A549 (cell line): ENCODE data around the gene ZC3H4.

Experiments
- MAZ ChIP-seq: fragments of 150-350 bp; IDR thresholded peaks from 2 replicates; pipeline ENCODE4 v1.6.1; 2014; ENCODE audit warnings: antibody characterized with exemption, low read depth, low read length, borderline replicate concordance
- MYC ChIP-seq: IDR thresholded peaks from 2 replicates; pipeline ENCODE4 v1.6.1; 2012; ENCODE audit warnings: mild to moderate bottlenecking, inconsistent platforms, low read length, improper control_type of control experiment, borderline replicate concordance
- NR3C1 ChIP-seq: fragments of >200 bp; sonication (Bioruptor Twin); formaldehyde crosslinking; IDR thresholded peaks from 3 replicates; pipeline ENCODE4 v1.6.1; 2017
- POLR2A ChIP-seq: IDR thresholded peaks from 2 replicates; pipeline ENCODE4 v1.6.1; 2012; ENCODE audit warnings: mild to moderate bottlenecking, low read length
- SMC3 ChIP-seq: fragments of >200 bp; sonication (Bioruptor Twin); formaldehyde crosslinking; IDR thresholded peaks from 3 replicates; pipeline ENCODE4 v1.6.1; 2018; ENCODE audit warnings: inconsistent platforms
- SREBF2 ChIP-seq: fragments of 450-650 bp; IDR thresholded peaks from 2 replicates; pipeline ENCODE4 v1.6.1; 2014; ENCODE audit warnings: mild to moderate bottlenecking, moderate library complexity
- TF ChIP-seq, protein P1 (sequence below): fragments of >200 bp; sonication (Bioruptor Twin); formaldehyde crosslinking; IDR thresholded peaks from 3 replicates; pipeline ENCODE4 v1.5.1; 2016

DNA sequence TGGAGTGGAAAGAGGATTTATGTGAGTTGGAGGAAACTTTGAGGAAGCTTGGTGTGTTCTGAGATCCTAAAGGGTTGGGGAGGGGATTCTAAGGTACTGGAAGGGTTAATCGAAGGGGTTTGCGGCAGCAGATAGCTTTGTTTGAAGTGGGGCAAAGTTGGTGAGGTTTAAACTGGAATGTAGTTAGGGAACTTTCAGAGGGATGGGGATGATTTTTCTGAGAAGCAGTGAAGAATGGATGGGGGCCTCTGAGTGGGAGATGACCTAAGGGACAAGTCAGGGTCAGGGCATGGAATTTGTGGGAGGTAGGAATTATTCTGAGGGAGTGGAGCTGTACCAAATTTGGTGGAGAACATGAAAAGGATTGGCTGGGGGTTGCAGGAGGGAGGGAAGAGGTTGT is 21.0 kb upstream of the ZC3H4 start:
- TF ChIP-seq, protein P1, sequence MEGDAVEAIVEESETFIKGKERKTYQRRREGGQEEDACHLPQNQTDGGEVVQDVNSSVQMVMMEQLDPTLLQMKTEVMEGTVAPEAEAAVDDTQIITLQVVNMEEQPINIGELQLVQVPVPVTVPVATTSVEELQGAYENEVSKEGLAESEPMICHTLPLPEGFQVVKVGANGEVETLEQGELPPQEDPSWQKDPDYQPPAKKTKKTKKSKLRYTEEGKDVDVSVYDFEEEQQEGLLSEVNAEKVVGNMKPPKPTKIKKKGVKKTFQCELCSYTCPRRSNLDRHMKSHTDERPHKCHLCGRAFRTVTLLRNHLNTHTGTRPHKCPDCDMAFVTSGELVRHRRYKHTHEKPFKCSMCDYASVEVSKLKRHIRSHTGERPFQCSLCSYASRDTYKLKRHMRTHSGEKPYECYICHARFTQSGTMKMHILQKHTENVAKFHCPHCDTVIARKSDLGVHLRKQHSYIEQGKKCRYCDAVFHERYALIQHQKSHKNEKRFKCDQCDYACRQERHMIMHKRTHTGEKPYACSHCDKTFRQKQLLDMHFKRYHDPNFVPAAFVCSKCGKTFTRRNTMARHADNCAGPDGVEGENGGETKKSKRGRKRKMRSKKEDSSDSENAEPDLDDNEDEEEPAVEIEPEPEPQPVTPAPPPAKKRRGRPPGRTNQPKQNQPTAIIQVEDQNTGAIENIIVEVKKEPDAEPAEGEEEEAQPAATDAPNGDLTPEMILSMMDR: no peak
- TF ChIP-seq NR3C1 (no peak), POLR2A (no peak), MYC (no peak), MAZ (no peak), SREBF2 (no peak), SMC3 (no peak)
